ENCODE data around the gene LGR4. TPM values are rescaled to one million over a fixed set of nuclear protein-coding genes. Genes with fewer than 3 reads are reported as not detected.

LGR4 gene
- total and polyA plus RNA-seq, 2 experiments from 2014 or later = 22.6 to 99.6 TPM

DNA sequence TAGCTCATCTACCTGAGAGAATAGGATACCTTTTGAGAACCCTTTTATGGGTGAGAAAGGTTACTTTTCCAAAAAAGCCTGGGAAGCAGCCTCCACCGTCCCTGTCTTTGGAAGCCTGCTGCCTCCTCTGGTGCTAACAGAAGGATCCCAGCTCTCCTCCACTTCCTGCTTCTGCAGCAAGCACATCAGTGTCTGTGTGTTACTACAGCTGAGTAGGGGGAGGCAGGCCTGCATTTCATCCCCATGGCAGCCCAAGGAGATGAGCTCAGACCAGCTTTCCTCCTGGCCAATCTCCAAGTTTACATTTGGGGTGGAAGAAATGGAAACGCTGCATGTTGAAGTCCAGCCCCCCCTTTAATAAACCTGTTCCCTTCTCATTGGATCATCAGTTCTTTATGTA is 102.2 kb downstream of the LGR4 start (continued):
- TF ChIP-seq, protein P1, sequence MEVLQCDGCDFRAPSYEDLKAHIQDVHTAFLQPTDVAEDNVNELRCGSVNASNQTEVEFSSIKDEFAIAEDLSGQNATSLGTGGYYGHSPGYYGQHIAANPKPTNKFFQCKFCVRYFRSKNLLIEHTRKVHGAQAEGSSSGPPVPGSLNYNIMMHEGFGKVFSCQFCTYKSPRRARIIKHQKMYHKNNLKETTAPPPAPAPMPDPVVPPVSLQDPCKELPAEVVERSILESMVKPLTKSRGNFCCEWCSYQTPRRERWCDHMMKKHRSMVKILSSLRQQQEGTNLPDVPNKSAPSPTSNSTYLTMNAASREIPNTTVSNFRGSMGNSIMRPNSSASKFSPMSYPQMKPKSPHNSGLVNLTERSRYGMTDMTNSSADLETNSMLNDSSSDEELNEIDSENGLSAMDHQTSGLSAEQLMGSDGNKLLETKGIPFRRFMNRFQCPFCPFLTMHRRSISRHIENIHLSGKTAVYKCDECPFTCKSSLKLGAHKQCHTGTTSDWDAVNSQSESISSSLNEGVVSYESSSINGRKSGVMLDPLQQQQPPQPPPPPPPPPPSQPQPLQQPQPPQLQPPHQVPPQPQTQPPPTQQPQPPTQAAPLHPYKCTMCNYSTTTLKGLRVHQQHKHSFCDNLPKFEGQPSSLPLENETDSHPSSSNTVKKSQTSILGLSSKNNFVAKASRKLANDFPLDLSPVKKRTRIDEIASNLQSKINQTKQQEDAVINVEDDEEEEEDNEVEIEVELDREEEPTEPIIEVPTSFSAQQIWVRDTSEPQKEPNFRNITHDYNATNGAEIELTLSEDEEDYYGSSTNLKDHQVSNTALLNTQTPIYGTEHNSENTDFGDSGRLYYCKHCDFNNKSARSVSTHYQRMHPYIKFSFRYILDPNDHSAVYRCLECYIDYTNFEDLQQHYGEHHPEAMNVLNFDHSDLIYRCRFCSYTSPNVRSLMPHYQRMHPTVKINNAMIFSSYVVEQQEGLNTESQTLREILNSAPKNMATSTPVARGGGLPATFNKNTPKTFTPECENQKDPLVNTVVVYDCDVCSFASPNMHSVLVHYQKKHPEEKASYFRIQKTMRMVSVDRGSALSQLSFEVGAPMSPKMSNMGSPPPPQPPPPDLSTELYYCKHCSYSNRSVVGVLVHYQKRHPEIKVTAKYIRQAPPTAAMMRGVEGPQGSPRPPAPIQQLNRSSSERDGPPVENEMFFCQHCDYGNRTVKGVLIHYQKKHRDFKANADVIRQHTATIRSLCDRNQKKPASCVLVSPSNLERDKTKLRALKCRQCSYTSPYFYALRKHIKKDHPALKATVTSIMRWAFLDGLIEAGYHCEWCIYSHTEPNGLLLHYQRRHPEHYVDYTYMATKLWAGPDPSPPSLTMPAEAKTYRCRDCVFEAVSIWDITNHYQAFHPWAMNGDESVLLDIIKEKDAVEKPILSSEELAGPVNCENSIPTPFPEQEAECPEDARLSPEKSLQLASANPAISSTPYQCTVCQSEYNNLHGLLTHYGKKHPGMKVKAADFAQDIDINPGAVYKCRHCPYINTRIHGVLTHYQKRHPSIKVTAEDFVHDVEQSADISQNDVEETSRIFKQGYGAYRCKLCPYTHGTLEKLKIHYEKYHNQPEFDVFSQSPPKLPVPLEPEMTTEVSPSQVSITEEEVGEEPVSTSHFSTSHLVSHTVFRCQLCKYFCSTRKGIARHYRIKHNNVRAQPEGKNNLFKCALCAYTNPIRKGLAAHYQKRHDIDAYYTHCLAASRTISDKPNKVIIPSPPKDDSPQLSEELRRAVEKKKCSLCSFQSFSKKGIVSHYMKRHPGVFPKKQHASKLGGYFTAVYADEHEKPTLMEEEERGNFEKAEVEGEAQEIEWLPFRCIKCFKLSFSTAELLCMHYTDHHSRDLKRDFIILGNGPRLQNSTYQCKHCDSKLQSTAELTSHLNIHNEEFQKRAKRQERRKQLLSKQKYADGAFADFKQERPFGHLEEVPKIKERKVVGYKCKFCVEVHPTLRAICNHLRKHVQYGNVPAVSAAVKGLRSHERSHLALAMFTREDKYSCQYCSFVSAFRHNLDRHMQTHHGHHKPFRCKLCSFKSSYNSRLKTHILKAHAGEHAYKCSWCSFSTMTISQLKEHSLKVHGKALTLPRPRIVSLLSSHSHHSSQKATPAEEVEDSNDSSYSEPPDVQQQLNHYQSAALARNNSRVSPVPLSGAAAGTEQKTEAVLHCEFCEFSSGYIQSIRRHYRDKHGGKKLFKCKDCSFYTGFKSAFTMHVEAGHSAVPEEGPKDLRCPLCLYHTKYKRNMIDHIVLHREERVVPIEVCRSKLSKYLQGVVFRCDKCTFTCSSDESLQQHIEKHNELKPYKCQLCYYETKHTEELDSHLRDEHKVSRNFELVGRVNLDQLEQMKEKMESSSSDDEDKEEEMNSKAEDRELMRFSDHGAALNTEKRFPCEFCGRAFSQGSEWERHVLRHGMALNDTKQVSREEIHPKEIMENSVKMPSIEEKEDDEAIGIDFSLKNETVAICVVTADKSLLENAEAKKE (CRISPR knock-in tag; IDR thresholded peaks at IDR 0.05) = no peak
- TF ChIP-seq, protein P2, sequence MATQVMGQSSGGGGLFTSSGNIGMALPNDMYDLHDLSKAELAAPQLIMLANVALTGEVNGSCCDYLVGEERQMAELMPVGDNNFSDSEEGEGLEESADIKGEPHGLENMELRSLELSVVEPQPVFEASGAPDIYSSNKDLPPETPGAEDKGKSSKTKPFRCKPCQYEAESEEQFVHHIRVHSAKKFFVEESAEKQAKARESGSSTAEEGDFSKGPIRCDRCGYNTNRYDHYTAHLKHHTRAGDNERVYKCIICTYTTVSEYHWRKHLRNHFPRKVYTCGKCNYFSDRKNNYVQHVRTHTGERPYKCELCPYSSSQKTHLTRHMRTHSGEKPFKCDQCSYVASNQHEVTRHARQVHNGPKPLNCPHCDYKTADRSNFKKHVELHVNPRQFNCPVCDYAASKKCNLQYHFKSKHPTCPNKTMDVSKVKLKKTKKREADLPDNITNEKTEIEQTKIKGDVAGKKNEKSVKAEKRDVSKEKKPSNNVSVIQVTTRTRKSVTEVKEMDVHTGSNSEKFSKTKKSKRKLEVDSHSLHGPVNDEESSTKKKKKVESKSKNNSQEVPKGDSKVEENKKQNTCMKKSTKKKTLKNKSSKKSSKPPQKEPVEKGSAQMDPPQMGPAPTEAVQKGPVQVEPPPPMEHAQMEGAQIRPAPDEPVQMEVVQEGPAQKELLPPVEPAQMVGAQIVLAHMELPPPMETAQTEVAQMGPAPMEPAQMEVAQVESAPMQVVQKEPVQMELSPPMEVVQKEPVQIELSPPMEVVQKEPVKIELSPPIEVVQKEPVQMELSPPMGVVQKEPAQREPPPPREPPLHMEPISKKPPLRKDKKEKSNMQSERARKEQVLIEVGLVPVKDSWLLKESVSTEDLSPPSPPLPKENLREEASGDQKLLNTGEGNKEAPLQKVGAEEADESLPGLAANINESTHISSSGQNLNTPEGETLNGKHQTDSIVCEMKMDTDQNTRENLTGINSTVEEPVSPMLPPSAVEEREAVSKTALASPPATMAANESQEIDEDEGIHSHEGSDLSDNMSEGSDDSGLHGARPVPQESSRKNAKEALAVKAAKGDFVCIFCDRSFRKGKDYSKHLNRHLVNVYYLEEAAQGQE (IDR thresholded peaks at IDR 0.05; ENCODE audit: unreplicated experiment) = no peak
- no peak for TF ChIP-seq CREB1 (CRISPR knock-in tag; IDR thresholded peaks at IDR 0.05; ENCODE audit: low read depth)
- TF ChIP-seq STAT1 (IDR thresholded peaks at IDR 0.05; ENCODE audit: unreplicated experiment) = no peak

DNA sequence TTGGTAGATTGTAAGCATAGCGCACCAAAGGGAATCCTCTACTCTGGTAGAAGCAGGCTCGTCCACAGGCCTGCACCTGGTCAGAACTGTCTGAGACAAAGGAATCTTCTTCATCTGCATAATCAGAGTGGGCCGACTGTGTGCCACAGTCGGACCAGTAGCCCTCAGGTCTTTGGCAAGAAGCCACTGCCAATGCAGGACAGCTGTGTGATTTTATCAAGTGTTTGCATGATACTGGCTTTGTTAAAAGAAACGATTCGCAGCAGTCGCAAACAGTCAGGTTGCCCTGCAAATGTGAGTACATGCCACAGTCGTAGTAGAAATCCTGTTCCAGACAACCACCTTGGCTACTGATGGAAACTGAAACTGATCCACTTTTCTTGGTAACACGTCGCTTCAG is 104.7 kb downstream of the LGR4 start:
- Histone ChIP-seq H3K4me2 (no peak overlapping the region), H3K4me1 (ENCODE audit: insufficient read depth) (peaks cover 5% of the 10 kb centered on the region; the same call in 1 of the 2 replicates), H3K36me3 (ENCODE audit: insufficient read depth) (peaks cover 28% of the 10 kb centered on the region; the same call in 1 of the 2 replicates), H3K27me3 (ENCODE audit: insufficient read depth) (no peaks in the 10 kb centered on the region), H3F3A (replicated peaks; ENCODE audit: low read depth) (no peaks in the 10 kb centered on the region), H4K20me1 (replicated peaks; ENCODE audit: insufficient read depth) (no peaks in the 10 kb centered on the region), H3K9me2 (ENCODE audit: insufficient read depth) (no peaks in the 10 kb centered on the region), H3K4me3 (no peak overlapping the region), H2AFZ (no peak overlapping the region), H3K79me2 (replicated peaks; ENCODE audit: insufficient read depth) (no peaks in the 10 kb centered on the region), H3K27ac (ENCODE audit: low read depth) (peak overlapping the region; percentile 65; the same call in 1 of the 2 replicates)
- H3K4me1 Mint-ChIP-seq = peaks cover 8% of the 10 kb centered on the region; the same call in 2 of the 3 replicates
- no peak overlapping the region for H3K4me3 Mint-ChIP-seq
- ATAC-seq = no peak
- 0 out of 2 replicates have a peak overlapping the region, but pooled peaks have one; percentile 12 for H3K27ac Mint-ChIP-seq
- DNase-seq (ENCODE audit: low spot score) = no peak
- no peaks in the 10 kb centered on the region; the same call in 2 of the 3 replicates for H3K9me3 Mint-ChIP-seq
- H3K27me3 Mint-ChIP-seq (ENCODE audit: insufficient read depth, low read depth, poor library complexity) = peaks cover 3% of the 10 kb centered on the region
- H3K36me3 Mint-ChIP-seq (ENCODE audit: low read depth) = peaks cover 15% of the 10 kb centered on the region; the same call in 2 of the 3 replicates
- TF ChIP-seq CREB1 (CRISPR knock-in tag; IDR thresholded peaks at IDR 0.05; ENCODE audit: low read depth) (no peak), NANOG (IDR thresholded peaks at IDR 0.05; ENCODE audit: borderline replicate concordance) (no peak)
- TF ChIP-seq, protein P3, sequence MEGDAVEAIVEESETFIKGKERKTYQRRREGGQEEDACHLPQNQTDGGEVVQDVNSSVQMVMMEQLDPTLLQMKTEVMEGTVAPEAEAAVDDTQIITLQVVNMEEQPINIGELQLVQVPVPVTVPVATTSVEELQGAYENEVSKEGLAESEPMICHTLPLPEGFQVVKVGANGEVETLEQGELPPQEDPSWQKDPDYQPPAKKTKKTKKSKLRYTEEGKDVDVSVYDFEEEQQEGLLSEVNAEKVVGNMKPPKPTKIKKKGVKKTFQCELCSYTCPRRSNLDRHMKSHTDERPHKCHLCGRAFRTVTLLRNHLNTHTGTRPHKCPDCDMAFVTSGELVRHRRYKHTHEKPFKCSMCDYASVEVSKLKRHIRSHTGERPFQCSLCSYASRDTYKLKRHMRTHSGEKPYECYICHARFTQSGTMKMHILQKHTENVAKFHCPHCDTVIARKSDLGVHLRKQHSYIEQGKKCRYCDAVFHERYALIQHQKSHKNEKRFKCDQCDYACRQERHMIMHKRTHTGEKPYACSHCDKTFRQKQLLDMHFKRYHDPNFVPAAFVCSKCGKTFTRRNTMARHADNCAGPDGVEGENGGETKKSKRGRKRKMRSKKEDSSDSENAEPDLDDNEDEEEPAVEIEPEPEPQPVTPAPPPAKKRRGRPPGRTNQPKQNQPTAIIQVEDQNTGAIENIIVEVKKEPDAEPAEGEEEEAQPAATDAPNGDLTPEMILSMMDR (conservative IDR thresholded peaks at IDR 0.05; ENCODE audit: low read depth in 2 of 2) = no peak

All from GM23338 (cell line).